NCI-H1105 (cell line): ENCODE data around the gene CHAD.
A peak's percentile ranks its signal among the peaks of the same experiment; 100 is the strongest.
"Not testable (repeated sequence)": the region's sequence is repeated elsewhere in the genome, so short reads cannot be mapped to it uniquely, and the experiment has no call there.

Source experiments
- DNase-seq: peaks from one replicate; lab custom pipeline; 2025; lab: John Stamatoyannopoulos, UW

Gene CHAD

DNA sequence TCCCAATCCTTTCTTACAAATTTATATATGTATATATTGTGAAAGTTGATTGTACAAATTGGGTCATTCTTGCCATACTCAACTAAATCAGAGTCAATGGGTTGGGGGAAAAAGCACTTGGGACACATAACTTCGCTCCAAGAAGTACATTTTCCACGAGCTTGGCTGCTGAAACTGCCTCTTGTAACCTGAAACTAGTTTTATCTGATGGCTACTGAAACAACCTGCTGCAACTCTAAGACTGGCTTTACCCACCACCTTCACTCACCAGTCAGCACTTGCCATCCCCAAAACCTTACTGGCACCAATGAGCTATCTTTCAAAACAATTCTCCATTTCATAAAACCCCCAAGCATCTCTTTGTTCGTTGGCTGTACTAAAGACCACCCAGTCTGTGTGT lies 25.1 kb upstream of the CHAD start:
- no peak for DNase-seq

DNA sequence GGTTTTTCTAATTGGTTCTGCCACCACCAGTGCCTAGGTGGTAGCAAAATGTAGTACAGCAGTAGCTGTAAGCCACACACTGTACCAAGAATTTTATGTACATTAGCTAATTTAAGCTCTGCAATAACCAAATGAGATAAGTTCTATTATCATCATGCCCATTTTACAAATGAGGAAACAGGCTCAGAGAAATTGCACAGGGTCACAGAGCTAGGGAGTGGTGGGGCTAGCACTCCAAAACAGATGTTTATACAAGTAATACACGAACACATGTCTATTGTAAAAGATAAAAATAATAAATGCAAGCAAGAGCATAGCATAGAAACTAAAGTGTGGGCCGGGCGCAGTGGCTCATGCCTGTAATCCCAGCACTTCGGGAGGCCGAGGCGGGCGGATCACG lies 23.5 kb upstream of the CHAD start:
- no peak for DNase-seq

DNA sequence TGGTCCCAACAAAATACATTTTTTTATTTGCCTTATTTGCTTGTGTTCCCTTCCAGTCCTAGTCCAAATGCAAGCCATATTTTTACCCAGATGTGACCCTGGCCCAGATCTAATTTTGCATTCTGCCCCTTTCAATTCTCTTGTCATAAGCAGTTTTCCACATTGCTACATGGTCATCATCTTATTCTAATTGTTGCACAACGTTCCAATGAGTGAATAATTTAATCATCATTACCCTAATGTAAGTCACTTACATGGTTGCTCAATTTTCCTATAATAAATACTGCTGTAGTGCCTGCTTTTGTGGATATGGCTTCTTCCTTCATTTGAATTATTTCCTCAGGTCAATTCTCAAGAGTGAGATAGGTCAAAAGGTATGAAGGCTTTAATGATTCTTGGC lies 22.8 kb upstream of the CHAD start:
- no peak for DNase-seq

DNA sequence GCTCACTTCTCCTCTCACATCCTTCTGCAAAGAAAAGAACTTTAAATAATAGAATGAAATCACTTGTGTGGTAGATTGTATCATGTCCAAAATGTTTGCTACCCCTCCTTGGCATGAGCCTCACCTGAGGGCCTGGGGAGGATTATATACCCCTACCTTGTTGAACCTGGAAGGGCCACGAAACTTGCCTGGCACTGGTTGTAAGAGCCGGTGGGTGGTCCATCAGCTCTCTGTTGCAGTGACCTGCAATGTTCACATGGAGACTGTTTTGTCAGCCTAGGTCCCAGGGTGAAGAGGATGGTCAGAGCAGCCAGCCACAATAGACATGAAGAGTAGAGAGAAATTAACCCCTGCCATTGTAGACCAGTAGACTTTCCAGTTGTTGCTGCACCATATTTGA lies 20.2 kb upstream of the CHAD start:
- no peak for DNase-seq

DNA sequence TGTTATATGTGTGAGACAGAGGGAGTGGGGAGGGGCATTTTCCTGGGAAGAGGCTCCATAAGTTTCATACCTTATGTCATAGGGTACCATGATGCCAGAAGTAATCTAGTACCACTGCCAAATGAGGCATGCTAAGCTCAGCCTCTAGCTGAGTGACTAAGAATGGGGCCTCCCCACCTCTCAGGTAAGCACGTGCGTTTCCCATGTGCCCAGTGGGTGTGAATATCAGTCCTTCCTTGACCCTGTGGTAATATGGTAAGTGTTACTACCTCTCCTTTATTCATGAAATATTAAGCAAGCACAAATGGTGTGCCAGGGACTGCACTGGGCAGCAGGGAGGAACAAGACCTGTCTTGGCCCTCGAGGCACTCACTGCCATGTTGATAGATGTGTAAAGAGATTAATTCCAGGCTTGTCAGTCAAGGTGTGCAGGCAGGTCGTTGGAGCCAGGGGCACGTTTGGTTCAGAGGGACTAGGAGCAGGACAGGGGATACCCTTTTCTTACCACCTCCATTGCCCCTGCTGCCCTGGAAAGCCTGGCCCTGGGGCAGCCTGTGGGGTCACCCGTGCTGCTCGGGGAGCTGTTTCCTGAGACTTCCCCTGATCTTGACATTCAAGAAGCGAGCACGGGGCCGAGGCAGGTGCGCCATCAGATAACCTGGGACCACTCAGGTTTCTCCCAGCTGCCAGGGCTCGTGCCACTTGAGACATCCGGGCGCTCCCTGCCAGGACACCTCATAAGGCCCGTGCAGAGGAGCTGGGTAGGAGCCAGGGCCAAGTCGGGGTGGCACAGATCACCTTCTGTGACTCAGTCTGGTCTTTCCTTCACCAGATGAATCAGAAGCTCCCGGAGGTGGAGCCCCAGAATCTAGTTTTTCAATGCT lies 18.8 kb upstream of the CHAD start:
- no peak for DNase-seq

DNA sequence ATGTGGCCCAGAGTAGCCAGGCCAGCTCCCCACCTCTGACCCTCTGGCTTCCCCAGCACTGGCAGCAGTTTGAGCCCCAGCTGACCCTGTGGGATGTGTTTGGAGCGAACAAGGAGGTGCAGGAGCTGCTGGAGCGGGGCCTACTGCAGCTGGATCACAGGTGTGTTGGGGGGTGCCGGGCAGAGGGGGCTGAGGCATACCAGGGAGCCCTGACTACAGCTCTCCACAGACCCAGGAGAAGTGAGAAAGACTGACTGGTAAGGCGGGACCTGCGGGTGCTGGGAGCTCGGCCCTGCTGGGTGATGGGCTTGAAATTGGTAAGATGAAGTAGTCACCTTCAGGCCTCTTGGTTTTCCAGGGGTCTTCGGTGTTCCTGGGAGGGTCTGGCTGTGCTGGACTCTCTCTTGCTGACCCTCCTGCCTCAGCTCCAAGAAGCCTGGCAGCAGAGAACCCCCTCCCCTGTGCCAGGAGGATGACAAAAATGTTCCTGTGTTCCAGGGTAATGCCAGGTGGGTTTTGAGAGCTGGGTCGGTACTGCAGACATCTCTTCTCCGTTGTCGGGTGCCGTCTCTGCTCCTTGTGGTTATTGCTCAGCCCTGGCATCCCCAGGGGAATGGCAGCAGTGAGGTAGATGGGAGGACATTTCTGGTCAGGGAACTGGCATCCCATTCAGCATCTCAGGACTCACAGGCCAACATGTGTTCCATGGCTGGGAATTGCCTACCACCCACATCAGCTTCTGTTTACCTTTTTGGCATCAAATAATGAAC lies 15.9 kb upstream of the CHAD start:
- DNase-seq = no peak

DNA sequence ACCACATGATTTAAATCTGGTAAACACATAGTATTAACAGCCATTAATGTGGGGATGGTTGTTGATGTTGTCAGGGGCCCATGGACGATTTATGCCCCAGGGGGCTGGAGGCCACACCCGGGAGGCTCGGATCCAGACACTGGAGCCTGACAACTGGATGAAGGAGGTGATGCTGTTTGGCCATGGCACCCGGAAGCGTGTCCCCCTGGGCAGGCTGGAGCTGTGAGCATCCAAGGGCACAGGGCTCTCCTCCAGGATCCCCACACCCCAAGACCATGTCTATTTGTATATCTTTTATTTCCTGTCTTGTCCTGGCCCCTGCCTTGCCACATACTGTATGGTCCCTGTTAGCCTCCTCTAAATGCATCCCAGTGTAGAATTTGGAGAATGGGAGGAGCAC lies 14.6 kb upstream of the CHAD start:
- no peak for DNase-seq

DNA sequence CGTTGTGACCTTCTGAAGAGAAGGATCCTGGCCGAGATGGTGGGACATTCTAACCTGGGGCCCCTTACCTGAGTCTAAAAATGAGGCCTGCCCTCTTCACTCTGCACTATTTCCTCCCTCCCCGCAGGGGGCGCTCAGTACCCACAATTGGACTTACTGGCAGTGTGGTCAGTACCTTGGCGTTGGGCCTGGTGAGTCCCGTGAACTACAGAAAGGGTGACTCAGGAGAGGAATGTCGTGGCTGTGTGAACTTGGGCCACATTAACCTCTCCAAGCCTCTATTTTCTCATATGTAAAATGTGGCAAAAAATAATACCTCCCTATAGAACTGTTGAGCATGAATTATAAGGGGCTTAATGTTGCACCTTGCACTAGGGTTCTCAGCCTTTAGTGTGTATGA lies 13.8 kb upstream of the CHAD start:
- peak; percentile 62 for DNase-seq

DNA sequence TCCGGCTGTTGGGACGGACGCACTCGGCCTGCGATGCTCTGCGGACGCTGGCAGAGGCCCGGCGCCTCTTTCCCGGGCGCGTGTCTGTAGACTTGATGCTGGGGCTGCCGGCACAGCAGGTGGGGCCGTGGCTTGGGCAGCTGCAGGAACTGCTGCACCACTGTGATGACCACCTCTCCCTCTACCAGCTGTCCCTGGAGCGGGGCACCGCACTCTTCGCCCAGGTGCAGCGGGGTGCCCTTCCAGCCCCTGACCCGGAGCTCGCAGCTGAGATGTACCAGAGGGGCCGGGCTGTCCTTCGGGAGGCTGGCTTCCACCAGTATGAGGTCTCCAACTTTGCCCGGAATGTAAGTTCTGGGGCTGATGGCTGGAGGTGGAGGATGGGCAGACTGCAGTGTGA lies 13.4 kb upstream of the CHAD start:
- DNase-seq = no peak

DNA sequence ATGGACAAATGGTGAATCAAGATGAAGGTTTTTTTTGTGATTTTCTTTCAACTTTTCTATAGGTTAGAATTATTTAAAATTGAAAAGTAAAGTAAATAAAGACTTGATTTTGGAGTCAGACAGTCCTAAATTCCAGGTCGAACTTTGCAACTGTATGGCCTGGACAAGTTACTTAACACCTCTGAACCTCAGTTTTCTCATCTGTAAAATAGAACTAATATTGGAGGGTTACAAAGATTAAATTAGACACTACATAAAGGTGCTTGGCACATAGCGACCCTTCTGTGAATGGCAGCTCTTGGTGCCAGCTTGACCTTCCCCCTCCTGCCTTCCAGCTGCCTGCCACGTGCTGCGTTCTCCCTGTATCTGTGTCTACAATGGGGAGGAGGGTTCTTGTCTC lies 13.0 kb upstream of the CHAD start:
- DNase-seq = no peak

DNA sequence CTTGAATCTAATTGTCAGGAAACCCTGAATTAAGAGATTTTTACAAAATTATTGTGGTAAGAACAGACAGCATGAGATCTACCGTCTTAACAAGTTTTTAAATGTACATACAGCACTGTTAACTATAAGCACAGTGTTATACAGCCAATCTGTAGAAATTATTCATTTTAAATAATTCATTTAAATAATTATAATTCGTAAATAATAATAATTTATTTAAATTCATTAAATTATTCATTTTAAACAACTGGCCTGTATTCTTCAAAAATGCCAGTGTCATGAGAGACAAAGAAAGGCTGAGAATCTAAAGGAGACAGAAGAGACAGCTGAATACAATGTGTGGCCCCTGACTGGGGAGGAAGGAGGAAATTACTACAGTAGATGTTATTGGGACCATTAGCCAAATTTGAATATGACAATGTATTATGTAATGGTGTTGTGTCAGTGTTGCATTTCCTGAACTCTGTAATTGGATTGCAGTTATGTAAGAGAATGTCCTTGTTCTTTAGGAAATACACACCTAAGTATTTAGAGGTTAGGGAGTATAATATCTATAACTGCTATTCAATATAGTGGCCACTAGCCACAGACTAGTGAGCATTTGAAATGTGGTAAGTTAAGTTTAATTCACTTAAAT lies 12.3 kb upstream of the CHAD start:
- no peak for DNase-seq

DNA sequence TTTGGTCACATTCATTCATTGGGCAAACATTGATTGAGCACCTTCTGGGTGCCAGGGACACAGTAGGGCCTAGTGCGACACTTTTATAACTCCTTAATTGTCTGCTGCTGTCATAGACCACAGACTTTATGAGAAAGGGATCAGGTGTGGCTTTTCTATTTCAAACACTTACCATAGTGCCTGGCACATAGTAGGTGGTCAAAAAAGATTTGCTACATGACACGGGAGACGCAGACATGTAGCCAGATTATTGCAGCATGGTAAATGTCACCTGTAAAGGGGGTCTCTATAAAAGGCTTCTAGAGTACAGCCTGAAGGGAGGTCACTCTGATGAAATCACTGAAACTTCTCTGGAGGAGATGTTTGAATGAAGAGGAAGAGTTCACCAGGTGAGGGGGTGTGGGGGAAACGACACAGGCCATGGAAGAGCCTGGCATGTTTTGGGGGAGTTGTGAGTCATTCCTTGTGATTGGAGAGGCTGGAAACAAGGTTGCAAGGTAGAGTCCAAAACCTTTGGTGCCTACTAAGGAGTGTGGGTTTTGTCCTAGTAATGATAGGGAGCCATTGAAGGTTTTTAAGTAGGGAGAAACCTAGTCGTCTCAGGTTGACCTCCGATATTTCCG lies 11.6 kb upstream of the CHAD start:
- DNase-seq = no peak

DNA sequence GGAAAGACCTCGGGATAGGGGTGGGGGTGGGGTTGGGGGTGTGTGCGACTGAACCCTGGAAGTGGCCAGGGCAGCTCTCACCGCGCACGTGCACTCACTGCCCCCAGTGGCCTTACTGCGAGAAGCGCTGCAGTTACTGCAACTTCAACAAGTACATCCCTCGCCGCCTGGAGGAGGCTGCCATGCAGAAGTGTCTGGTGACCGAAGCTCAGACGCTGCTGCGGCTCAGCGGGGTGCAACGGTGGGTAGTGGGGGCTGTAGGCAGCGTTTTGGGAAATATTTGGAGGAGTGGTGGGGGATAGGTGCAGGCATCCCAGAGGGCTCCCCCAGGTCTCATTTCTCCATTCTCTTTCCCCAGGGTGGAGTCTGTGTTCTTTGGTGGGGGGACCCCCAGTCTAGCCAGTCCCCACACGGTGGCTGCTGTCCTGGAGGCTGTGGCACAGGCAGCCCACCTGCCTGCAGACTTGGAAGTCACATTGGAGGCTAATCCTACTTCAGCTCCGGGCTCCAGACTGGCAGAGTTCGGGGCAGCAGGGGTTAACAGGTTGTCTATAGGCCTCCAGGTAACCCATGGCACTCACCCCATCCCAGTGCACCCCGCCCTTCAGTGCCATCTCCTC lies 11.0 kb upstream of the CHAD start:
- DNase-seq = peak; percentile 80

DNA sequence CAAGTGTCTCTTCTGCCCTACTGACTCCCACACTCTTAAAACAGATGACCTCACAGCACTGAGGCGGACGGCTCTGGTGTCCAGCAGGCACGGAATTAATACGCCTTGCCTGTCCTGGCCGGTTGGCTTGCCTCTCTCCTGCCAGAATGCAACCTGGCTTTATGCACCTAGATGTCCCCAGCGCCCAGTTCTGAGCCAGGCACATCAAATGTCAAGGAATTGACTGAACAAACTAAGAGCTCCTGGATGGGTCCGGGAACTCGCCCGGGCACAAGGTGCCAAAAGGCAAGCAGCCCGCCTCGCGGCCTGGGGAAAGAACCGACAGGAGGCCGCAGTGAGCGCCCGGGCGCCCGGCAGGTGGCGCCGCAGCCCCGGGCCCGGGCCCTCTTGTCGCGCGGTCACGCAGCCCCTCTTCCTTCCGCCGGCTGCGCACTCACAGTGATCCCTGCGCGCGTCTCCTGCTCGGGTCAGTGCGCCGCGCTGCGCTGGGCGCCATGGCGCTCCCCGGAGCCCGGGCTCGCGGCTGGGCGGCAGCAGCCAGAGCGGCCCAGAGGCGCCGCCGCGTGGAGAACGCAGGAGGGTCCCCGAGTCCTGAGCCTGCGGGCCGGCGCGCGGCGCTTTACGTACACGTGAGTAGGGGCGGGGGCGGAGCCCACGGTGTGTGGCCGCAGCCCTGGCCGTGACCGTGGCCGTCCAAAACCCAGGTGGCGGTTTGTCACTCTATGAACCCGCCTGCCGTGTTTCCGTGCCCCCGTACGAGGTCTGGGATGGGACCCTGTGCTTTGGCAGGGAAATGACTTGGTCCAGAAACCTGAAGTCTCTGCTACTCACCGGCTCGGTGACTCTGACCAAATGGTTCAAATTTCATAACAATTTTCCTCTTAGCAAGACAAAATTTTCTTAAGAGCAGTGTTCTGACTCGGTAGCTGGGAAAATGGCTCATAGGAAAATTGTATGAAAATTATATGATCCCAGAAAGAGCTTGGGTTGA lies 10.0 kb upstream of the CHAD start, which contains the start of gene RSAD1:
Gene RSAD1 (plus strand): TSS at position 470 of the 991 bp plus-strand sequence. CDS start 25 bp downstream, at position 495.
- peak; percentile 92 for DNase-seq

DNA sequence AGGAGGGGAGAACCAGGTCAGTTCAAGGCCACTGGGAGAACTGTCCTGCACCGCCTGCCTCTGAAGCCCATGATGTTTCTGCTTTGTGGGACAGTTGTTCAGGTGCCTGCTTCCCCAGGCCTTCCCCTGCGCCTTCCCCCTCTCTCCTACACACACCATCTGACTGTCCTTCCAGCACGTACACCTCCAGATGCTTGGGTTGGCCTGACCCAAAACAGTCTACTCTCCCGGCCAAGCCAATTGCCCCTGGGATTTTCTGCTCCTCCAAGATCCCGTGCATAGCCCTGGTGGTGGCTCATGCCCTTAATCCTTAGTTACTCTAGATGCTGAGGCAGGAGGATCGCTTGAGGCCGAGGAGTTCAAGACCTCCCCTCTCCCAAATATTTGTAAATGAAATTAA lies 9.3 kb upstream of the CHAD start:
- no peak for DNase-seq

DNA sequence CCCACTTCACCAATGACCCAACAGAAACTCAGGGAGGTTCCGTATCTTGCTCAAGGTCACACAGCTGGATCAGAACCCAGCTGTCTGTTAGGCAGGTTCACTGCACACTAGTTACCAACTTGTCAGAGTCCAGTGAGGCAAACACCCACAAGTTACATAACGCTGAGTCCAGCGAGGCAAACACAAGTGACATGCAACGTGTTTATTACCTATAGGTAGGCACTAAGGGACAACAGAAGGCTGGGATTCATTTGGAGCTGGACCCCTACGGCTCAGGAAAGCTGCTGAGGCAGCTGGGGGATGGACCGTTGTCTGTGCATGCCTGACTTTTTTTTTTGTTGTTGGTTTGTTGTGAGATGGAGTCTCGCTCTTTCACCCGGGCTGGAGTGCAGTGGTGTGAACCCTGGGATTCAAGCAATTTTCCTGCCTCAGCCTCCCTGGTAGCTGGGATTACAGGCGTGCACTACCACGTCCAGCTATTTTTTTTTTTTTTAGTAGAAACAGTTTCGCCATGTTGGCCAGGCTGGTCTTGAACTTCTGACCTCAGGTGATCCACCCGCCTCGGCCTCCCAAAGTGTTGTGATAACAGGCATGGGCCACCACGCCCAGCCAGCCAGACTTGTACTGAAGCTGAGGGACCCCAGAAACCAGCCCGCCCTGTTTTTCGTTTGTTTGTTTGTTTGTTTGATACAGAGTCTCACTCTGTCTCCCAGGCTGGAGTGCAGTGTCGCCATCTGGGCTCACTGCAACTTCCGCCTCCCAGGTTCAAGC lies 8.1 kb upstream of the CHAD start:
- no peak for DNase-seq

DNA sequence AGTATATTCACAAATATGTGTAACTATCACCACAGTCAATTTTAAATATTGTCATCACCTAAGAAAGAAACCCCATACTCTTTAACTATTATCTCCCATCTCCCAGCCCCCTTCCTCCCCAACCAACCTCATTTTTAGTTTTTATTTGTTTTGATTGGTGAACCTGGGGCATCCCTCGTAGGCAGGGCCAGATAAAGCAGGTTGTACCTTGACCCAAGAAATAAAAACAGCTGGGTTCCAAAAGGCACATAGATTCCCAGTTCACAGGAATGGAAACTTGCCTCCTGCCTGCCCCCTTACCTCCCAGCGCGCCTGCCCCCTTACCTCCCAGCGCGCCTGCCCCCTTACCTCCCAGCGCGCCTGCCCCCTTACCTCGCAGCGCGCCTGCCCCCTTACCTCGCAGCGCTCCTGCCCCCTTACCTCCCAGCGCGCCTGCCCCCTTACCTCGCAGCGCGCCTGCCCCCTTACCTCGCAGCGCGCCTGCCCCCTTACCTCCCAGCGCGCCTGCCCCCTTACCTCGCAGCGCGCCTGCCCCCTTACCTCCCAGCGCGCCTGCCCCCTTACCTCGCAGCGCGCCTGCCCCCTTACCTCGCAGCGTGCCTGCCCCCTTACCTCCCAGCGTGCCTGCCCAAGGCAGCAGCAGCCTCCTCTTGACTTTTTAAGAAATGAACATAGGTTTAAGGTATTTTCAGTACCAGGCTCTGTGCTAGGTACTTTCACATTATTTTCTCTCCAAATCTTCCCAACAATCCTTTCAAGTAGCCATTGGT lies 7.3 kb upstream of the CHAD start:
- DNase-seq = not testable (repeated sequence)

DNA sequence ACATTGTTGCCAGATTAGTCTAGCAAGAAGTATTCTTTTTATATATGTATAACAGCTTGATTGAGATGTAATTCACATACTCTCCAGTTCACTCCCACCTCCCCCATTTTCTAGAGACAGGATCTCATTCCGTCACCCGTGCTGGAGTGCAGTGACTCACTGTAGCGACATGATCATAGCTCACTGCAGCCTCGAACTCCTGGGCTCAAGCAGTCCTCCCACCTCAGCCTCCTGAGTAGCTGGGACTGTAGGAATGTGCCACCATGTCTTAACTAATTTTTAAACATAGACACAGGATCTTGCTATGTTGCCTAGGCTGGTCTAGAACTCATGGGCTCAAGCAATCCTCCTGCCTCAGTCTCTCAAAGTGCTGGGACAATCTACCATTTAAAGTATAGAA lies 6.7 kb upstream of the CHAD start:
- DNase-seq = no peak

DNA sequence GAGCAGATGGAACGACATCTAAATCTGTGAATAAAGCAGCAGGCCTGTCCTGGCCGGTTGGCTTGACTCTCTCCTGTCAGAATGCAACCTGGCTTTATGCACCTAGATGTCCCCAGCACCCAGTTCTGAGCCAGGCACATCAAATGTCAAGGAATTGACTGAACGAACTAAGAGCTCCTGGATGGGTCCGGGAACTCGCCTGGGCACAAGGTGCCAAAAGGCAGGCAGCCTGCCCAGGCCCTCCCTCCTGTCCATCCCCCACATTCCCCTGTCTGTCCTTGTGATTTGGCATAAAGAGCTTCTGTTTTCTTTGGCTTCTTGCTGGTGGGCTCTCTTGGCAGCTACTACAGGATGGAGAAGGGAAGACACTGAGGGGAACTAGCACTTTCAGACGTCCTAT lies 5.8 kb upstream of the CHAD start:
- DNase-seq = no peak
